Sigmoid colon (tissue), 7 donors: ENCODE measurements around the gene HOXB2. TPM values are rescaled to one million over a fixed set of nuclear protein-coding genes. Genes with fewer than 3 reads are reported as not detected.

ENCODE experiments used
- DNase-seq: peaks from one replicate; pipeline ENCODE4 v3.0.0-alpha.2; 2019
- H3K27ac ChIP-seq, 4 donors: fragments of 200-600 bp; sonication (generic); one replicate each; pipeline ENCODE4 v1.5.1; 2016 to 2019; ENCODE audit warnings: mild to moderate bottlenecking in 1 of 4
- H3K27me3 ChIP-seq, 3 donors: fragments of 200-600 bp; sonication (generic); one replicate each; pipeline ENCODE4 v1.5.1; 2019; ENCODE audit warnings: mild to moderate bottlenecking in 1 of 3
- H3K36me3 ChIP-seq, 4 donors: fragments of 200-600 bp; sonication (generic); one replicate each; pipeline ENCODE4 v1.5.1; 2016 to 2019
- H3K4me1 ChIP-seq, 4 donors: fragments of 200-600 bp; sonication (generic); one replicate each; pipeline ENCODE4 v1.5.1; 2017 to 2019
- H3K4me3 ChIP-seq, 4 donors: fragments of 200-600 bp; sonication (generic); one replicate each; pipeline ENCODE4 v1.5.1; 2017 to 2019; ENCODE audit warnings: mild to moderate bottlenecking in 2 of 4, moderate library complexity in 1 of 4
- H3K9me3 ChIP-seq, 4 donors: fragments of 200-600 bp in 3 of 4; sonication (generic) in 3 of 4; one replicate each; pipeline versions ENCODE4 v1.5.1 to v1.6.1; 2013 to 2019
- CTCF ChIP-seq, 4 experiments: fragments of 450-650 bp in 3 of 4; fragments of 200-600 bp in 1 of 4; IDR thresholded peaks; one replicate each; pipeline ENCODE4 v1.5.1; 2016 to 2019; ENCODE audit warnings: antibody characterized with exemption in 4 of 4, mild to moderate bottlenecking in 3 of 4, moderate library complexity in 2 of 4
- EP300 ChIP-seq, 4 donors: sonication (generic); formaldehyde crosslinking; IDR thresholded peaks; one replicate each; pipeline ENCODE4 v1.6.1; 2017; ENCODE audit warnings: antibody characterized with exemption in 4 of 4
- POLR2A ChIP-seq, 2 donors: fragments of 450-650 bp; IDR thresholded peaks; one replicate each; pipeline ENCODE4 v1.6.1; 2016; ENCODE audit warnings: antibody characterized with exemption in 2 of 2, mild to moderate bottlenecking in 2 of 2, moderate library complexity in 2 of 2
- POLR2AphosphoS5 ChIP-seq, 4 donors: sonication (generic); formaldehyde crosslinking; IDR thresholded peaks; one replicate each; pipeline ENCODE4 v1.6.1; 2017; ENCODE audit warnings: antibody characterized with exemption in 4 of 4
- WGBS, 2 donors: extraction: QIAGEN DNeasy Blood & Tissue Kit; methylation state at CpG; one replicate each; pipeline ENCODE4 v1.1.7; 2013; 5-methylcytosine and 5-hydroxymethylcytosine counted together
- intact Hi-C: fragments of 100-400 bp; cut with DNase I; formaldehyde crosslinking; loops from one replicate; pipeline ENCODE4 v1.15.1; 2023
- polyA plus RNA-seq, 3 donors: library from polyadenylated mRNA; stranded (reverse); fragments of 200-250 nt; gene quantifications; one replicate each; pipeline ENCODE4 v1.2.3, GENCODE V29; 2013
- total RNA-seq, 4 donors: library from RNA; depleted of rRNA; stranded (reverse); fragments of >200 nt; gene quantifications; one replicate each; pipeline ENCODE4 v1.1.0, GENCODE V29; 2016
- donor health status: healthy with polysubstance abuse.
- donor health status: Bipolar disorder and iron deficiency.
- donor health status: healthy.

HOXB2 gene
- total and polyA plus RNA-seq, 7 donors: 1.6 to 86.1 (median 44.9) TPM

- no peak for TF ChIP-seq EP300 (IDR thresholded peaks at IDR 0.05)
- TF ChIP-seq POLR2AphosphoS5 (IDR thresholded peaks at IDR 0.05): no peak
- no peaks in the 10 kb centered on the region for H3K36me3 ChIP-seq
- 91 to 93% methylated on average over 5 of the region's 5 CpGs for WGBS, 2 donors
- H3K27me3 ChIP-seq: no peaks in the 10 kb centered on the region
- H3K9me3 ChIP-seq: no peaks in the 10 kb centered on the region
- H3K4me1 ChIP-seq: peaks cover 0 to 45% (median 27%) of the 10 kb centered on the region in 4 donors
- no peak for DNase-seq
- H3K4me3 ChIP-seq: no peak overlapping the region
- intact Hi-C loops: no loop called here
- H3K27ac ChIP-seq: peak overlapping the region in 2 of 4 donors; percentile 75 to 76
These were observed 38.7 kb downstream of the HOXB2 start for GRCh38 chr17:48506246-48506645.

- H3K4me1 ChIP-seq: peaks cover 0 to 50% (median 32%) of the 10 kb centered on the region in 4 donors
- no peak for DNase-seq
- peak overlapping the region in 2 of 4 donors; percentile 75 to 76 for H3K27ac ChIP-seq
- H3K27me3 ChIP-seq: no peaks in the 10 kb centered on the region
- TF ChIP-seq POLR2AphosphoS5 (IDR thresholded peaks at IDR 0.05) (peak in 3 of 4 donors; percentile 62 to 65 (median 63)), EP300 (IDR thresholded peaks at IDR 0.05) (no peak)
- intact Hi-C loops: no loop called here
- H3K9me3 ChIP-seq: no peaks in the 10 kb centered on the region
- no peak overlapping the region for H3K4me3 ChIP-seq
- 38 to 74% methylated on average over 1 of the region's 1 CpG for WGBS, 2 donors
- H3K36me3 ChIP-seq: no peaks in the 10 kb centered on the region
These were observed 39.1 kb downstream of the HOXB2 start for GRCh38 chr17:48505788-48506187.

GRCh38 chr17:48504953-48505352 is 40.0 kb downstream of the HOXB2 start:
- intact Hi-C loops: no loop called here
- DNase-seq: no peak
- H3K27me3 ChIP-seq: no peaks in the 10 kb centered on the region
- no peaks in the 10 kb centered on the region for H3K9me3 ChIP-seq
- H3K4me3 ChIP-seq: no peak overlapping the region
- WGBS, 2 donors: 62 to 91% methylated on average over 2 of the region's 2 CpGs
- H3K27ac ChIP-seq: peak overlapping the region in 3 of 4 donors; percentile 59 to 76 (median 75)
- no peaks in the 10 kb centered on the region for H3K36me3 ChIP-seq
- TF ChIP-seq POLR2A (IDR thresholded peaks at IDR 0.05) (no peak), EP300 (IDR thresholded peaks at IDR 0.05) (no peak), CTCF (IDR thresholded peaks at IDR 0.05) (no peak), POLR2AphosphoS5 (IDR thresholded peaks at IDR 0.05) (no peak)
- H3K4me1 ChIP-seq: peaks cover 0 to 57% (median 38%) of the 10 kb centered on the region in 4 donors

GRCh38 chr17:48503747-48504146 is 41.2 kb downstream of the HOXB2 start:
- TF ChIP-seq POLR2A (IDR thresholded peaks at IDR 0.05) (no peak), POLR2AphosphoS5 (IDR thresholded peaks at IDR 0.05) (peak in 3 of 4 donors; percentile 31 to 63 (median 51))
- H3K4me3 ChIP-seq: no peak overlapping the region
- WGBS, 2 donors: 87 to 92% methylated on average over 5 of the region's 5 CpGs

GRCh38 chr17:48502901-48503300 is 42.0 kb downstream of the HOXB2 start:
- peaks cover 0 to 67% (median 38%) of the 10 kb centered on the region in 4 donors for H3K4me1 ChIP-seq
- no peaks in the 10 kb centered on the region for H3K9me3 ChIP-seq
- no peaks in the 10 kb centered on the region for H3K36me3 ChIP-seq
- TF ChIP-seq EP300 (IDR thresholded peaks at IDR 0.05) (no peak), CTCF (IDR thresholded peaks at IDR 0.05) (no peak), POLR2A (IDR thresholded peaks at IDR 0.05) (no peak), POLR2AphosphoS5 (IDR thresholded peaks at IDR 0.05) (no peak)
- H3K27me3 ChIP-seq: no peaks in the 10 kb centered on the region
- DNase-seq: no peak
- 79 to 90% methylated on average over 4 of the region's 4 CpGs for whole genome bisulfite sequencing, 2 donors
- intact Hi-C loops: no loop called here
- H3K4me3 ChIP-seq: no peak overlapping the region
- H3K27ac ChIP-seq: peak overlapping the region in 3 of 4 donors; percentile 59 to 76 (median 75)

More at GRCh38 chr17:48503747-48504146, 41.2 kb downstream of the HOXB2 start:
- intact Hi-C loops: no loop called here
- H3K27me3 ChIP-seq: no peaks in the 10 kb centered on the region
- no peaks in the 10 kb centered on the region for H3K36me3 ChIP-seq
- no peaks in the 10 kb centered on the region for H3K9me3 ChIP-seq
- peaks cover 0 to 59% (median 38%) of the 10 kb centered on the region in 4 donors for H3K4me1 ChIP-seq
- no peak for DNase-seq
- H3K27ac ChIP-seq: peak overlapping the region; percentile 0 to 76 (median 67)

GRCh38 chr17:48502312-48502711 is 42.6 kb downstream of the HOXB2 start:
- H3K4me3 ChIP-seq: no peak overlapping the region
- no peaks in the 10 kb centered on the region for H3K27me3 ChIP-seq
- intact Hi-C loops: no loop called here
- no peaks in the 10 kb centered on the region for H3K9me3 ChIP-seq
- 79 to 81% methylated on average over 2 of the region's 2 CpGs for WGBS, 2 donors
- no peak for DNase-seq
- peaks cover 0 to 68% (median 38%) of the 10 kb centered on the region in 4 donors for H3K4me1 ChIP-seq
- H3K36me3 ChIP-seq: no peaks in the 10 kb centered on the region
- TF ChIP-seq POLR2A (IDR thresholded peaks at IDR 0.05) (no peak), CTCF (IDR thresholded peaks at IDR 0.05) (no peak), EP300 (IDR thresholded peaks at IDR 0.05) (no peak), POLR2AphosphoS5 (IDR thresholded peaks at IDR 0.05) (no peak)
- peak overlapping the region in 2 of 4 donors; percentile 75 to 76 for H3K27ac ChIP-seq
